ENCODE data around the gene USP17L11. TPM values are rescaled to one million over a fixed set of nuclear protein-coding genes. Genes with fewer than 3 reads are reported as not detected.
"Not testable (repeated sequence)": the region's sequence is repeated elsewhere in the genome, so short reads cannot be mapped to it uniquely, and the experiment has no call there.

Gene USP17L11, protein sequence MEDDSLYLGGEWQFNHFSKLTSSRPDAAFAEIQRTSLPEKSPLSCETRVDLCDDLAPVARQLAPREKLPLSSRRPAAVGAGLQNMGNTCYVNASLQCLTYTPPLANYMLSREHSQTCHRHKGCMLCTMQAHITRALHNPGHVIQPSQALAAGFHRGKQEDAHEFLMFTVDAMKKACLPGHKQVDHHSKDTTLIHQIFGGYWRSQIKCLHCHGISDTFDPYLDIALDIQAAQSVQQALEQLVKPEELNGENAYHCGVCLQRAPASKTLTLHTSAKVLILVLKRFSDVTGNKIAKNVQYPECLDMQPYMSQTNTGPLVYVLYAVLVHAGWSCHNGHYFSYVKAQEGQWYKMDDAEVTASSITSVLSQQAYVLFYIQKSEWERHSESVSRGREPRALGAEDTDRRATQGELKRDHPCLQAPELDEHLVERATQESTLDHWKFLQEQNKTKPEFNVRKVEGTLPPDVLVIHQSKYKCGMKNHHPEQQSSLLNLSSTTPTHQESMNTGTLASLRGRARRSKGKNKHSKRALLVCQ
- polyA plus RNA-seq, result not detected

DNA sequence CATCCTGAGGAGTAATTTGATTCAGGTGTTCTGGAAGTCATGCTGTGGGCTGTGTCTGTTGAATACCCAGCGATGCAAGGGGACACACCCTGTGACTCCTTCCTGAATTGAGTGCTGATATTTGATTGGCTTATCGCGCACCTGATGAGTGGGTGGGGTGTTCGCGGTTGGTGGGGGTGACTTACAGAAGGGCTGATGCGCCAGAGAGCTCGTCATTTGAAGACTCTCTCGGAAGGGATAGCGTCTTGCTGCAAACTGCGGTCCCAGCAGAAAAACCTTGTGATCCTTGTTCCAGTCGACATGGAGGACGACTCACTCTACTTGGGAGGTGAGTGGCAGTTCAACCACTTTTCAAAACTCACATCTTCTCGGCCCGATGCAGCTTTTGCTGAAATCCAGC lies at the start of gene USP17L11:
USP17L11 (plus strand) TSS at position 301 of the 400 bp plus-strand sequence; CDS start at position 301, 0 bp downstream.
- not testable (repeated sequence) for H3K27ac ChIP-seq (ENCODE audit: low read depth, low read length)
- 91% methylated on average over 10 of the region's 14 CpGs; no CpG with 5 or more reads in 2 of the 3 donors for WGBS, 3 donors

GRCh38 chr4:9165990-9166389 lies 49.2 kb upstream of the USP17L11 start:
- not testable (repeated sequence) for H3K27ac ChIP-seq (ENCODE audit: low read depth, low read length)
- WGBS, 3 donors, result 12% methylated on average over 8 of the region's 8 CpGs; no CpG with 5 or more reads in 2 of the 3 donors

DNA sequence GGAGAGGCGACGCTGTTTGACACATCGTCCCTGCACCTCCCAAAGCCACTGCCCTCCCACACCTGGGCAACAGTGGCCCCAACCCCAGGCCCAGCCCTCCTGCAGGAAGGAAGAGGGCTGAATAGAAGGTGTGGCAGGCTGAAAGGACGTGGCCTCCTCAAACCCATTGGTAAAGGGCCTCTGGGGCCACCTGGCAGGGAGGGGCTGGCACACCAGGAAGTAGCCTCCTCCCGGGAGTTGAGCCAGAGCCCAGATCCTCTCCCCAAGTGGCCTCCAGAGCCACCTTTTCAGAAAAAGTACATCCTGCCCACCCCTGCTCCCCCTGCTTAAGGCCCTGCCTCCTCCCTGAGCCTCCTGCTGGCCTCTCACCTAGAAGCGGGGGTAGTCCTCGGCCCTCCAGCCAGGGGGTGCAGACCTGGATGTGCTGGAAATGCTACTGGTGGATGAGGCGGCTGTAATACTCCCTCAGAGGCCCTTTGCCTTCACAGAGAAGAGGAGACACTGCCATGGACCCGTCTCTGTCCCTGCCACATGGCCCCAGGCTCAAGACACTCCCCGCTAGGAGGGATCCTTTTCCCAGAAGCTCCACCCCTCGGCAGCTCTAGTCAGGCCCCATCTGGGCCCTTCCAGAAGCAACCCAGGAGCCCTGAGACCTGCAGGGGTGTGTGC lies 45.3 kb upstream of the USP17L11 start, which contains the start of gene FAM90A26:
FAM90A26 (plus strand) TSS at position 619 of the 669 bp plus-strand sequence. CDS start 2,764 bp downstream, outside the sequence.
- not testable (repeated sequence) for H3K27ac ChIP-seq (ENCODE audit: low read depth, low read length)
- WGBS, 3 donors, result 75 to 78% methylated on average over 4 to 10 of the region's 11 CpGs; no CpG with 5 or more reads in 1 of the 3 donors

DNA sequence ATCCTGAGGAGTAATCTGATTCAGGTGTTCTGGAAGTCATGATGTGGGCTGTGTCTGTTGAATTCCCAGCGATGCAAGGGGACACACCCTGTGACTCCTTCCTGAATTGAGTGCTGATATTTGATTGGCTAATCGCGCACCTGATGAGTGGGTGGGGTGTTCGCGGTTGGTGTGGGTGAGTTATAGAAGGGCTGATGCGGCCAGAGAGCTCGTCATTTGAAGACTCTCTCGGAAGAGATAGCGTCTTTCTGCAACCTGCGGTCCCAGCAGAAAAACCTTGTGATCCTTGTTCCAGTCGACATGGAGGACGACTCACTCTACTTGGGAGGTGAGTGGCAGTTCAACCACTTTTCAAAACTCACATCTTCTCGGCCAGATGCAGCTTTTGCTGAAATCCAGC lies 4.8 kb upstream of the USP17L11 start, which contains the start of gene USP17L10:
USP17L10 (plus strand) TSS at position 301 of the 400 bp plus-strand sequence; CDS start at position 301, 0 bp downstream.
- WGBS, 3 donors, result 92% methylated on average over 13 of the region's 13 CpGs; no CpG with 5 or more reads in 2 of the 3 donors
- H3K27ac ChIP-seq (ENCODE audit: low read depth, low read length), result not testable (repeated sequence)

DNA sequence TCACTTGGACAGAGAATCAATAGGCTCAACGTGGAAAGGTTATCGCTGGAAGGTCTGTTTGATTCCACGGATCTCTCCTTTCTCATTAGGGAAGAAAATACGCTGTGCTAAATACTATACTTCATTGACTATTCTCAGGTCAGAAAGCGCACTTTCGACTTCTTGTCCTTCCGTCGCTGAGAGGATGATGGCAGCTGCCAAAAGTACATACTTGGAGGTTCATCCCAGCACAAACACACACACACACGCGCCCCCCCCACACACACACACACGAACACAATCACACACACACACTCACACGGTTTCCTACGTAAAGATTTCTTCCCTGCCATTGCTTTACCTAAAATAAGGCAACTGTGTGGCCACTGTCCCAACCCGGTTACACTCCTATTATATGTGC lies 504 bp upstream of the USP17L11 start:
- not testable (repeated sequence) for H3K27ac ChIP-seq (ENCODE audit: low read depth, low read length)
- 68 to 80% (median 79%) methylated on average over 11 of the region's 14 CpGs for WGBS, 3 donors

DNA sequence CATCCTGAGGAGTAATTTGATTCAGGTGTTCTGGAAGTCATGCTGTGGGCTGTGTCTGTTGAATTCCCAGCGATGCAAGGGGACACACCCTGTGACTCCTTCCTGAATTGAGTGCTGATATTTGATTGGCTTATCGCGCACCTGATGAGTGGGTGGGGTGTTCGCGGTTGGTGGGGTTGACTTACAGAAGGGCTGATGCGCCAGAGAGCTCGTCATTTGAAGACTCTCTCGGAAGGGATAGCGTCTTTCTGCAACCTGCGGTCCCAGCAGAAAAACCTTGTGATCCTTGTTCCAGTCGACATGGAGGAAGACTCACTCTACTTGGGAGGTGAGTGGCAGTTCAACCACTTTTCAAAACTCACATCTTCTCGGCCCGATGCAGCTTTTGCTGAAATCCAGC lies 4.6 kb downstream of the USP17L11 start, which contains the start of gene USP17L12:
USP17L12 (plus strand) TSS at position 301 of the 400 bp plus-strand sequence; CDS start at position 301, 0 bp downstream.
- H3K27ac ChIP-seq (ENCODE audit: low read depth, low read length), result not testable (repeated sequence)
- no CpG with 5 or more reads among the region's 13 CpGs for WGBS, 3 donors

GRCh38 chr4:9224596-9224995 lies 9.4 kb downstream of the USP17L11 start, which contains the start of gene USP17L13:
USP17L13 (plus strand) TSS chr4:9224896; CDS start chr4:9224896, 0 bp downstream.
- WGBS, 3 donors, result no CpG with 5 or more reads among the region's 14 CpGs
- H3K27ac ChIP-seq (ENCODE audit: low read depth, low read length), result not testable (repeated sequence)

- H3K27ac ChIP-seq (ENCODE audit: low read depth, low read length), result not testable (repeated sequence)
- WGBS, 3 donors, result 85 to 92% (median 87%) methylated on average over 5 of the region's 8 CpGs
Measured at GRCh38 chr4:9230249-9230648, 15.0 kb downstream of the USP17L11 start.

- WGBS, 3 donors, result no CpG with 5 or more reads among the region's 15 CpGs
- H3K27ac ChIP-seq (ENCODE audit: low read depth, low read length), result not testable (repeated sequence)
Measured at GRCh38 chr4:9234085-9234484, 18.9 kb downstream of the USP17L11 start, which contains the start of gene USP17L15. USP17L15 (plus strand) TSS chr4:9234385; CDS start chr4:9234385, 0 bp downstream.

- H3K27ac ChIP-seq (ENCODE audit: low read depth, low read length), result not testable (repeated sequence)
- 75 to 87% (median 76%) methylated on average over 9 to 11 of the region's 12 CpGs for WGBS, 3 donors
Measured at GRCh38 chr4:9238461-9238860, 23.3 kb downstream of the USP17L11 start.

GRCh38 chr4:9243579-9243978 lies 28.4 kb downstream of the USP17L11 start, which contains the start of gene USP17L17:
USP17L17 (plus strand) TSS chr4:9243879; CDS start chr4:9243879, 0 bp downstream.
- not testable (repeated sequence) for H3K27ac ChIP-seq (ENCODE audit: low read depth, low read length)
- 88 to 99% (median 88%) methylated on average over 5 of the region's 14 CpGs for WGBS, 3 donors

- not testable (repeated sequence) for H3K27ac ChIP-seq (ENCODE audit: low read depth, low read length)
- 71 to 92% (median 88%) methylated on average over 13 to 20 of the region's 26 CpGs for WGBS, 3 donors
Measured at GRCh38 chr4:9247953-9248680, 32.9 kb downstream of the USP17L11 start, which contains the start of gene USP17L18. USP17L18 (plus strand) TSS chr4:9248630; CDS start chr4:9248630, 0 bp downstream.

GRCh38 chr4:9253078-9253477 lies 37.9 kb downstream of the USP17L11 start, which contains the start of gene USP17L19:
USP17L19 (plus strand) TSS chr4:9253378; CDS start chr4:9253378, 0 bp downstream.
- no CpG with 5 or more reads among the region's 13 CpGs for WGBS, 3 donors
- H3K27ac ChIP-seq (ENCODE audit: low read depth, low read length), result not testable (repeated sequence)

DNA sequence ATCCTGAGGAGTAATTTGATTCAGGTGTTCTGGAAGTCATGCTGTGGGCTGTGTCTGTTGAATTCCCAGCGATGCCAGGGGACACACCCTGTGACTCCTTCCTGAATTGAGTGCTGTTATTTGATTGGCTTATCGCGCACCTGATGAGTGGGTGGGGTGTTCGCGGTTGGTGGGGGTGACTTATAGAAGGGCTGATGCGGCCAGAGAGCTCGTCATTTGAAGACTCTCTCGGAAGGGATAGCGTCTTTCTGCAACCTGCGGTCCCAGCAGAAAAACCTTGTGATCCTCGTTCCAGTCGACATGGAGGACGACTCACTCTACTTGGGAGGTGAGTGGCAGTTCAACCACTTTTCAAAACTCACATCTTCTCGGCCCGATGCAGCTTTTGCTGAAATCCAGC lies 42.6 kb downstream of the USP17L11 start, which contains the start of gene USP17L20:
USP17L20 (plus strand) TSS at position 301 of the 400 bp plus-strand sequence; CDS start at position 301, 0 bp downstream.
- WGBS, 3 donors, result no CpG with 5 or more reads among the region's 15 CpGs
- H3K27ac ChIP-seq (ENCODE audit: low read depth, low read length), result not testable (repeated sequence)

DNA sequence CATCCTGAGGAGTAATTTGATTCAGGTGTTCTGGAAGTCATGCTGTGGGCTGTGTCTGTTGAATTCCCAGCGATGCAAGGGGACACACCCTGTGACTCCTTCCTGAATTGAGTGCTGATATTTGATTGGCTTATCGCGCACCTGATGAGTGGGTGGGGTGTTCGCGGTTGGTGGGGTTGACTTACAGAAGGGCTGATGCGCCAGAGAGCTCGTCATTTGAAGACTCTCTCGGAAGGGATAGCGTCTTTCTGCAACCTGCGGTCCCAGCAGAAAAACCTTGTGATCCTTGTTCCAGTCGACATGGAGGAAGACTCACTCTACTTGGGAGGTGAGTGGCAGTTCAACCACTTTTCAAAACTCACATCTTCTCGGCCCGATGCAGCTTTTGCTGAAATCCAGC lies 47.4 kb downstream of the USP17L11 start, which contains the start of gene USP17L21:
USP17L21 (plus strand) TSS at position 301 of the 400 bp plus-strand sequence; CDS start at position 301, 0 bp downstream.
- no CpG with 5 or more reads among the region's 13 CpGs for WGBS, 3 donors
- not testable (repeated sequence) for H3K27ac ChIP-seq (ENCODE audit: low read depth, low read length)
